SJSA1 (cell line): ENCODE measurements around the gene COL10A1. TPM values are rescaled to one million over a fixed set of nuclear protein-coding genes. Genes with fewer than 3 reads are reported as not detected.
A peak's percentile ranks its signal among the peaks of the same experiment; 100 is the strongest.
"Not testable (repeated sequence)": the region's sequence is repeated elsewhere in the genome, so short reads cannot be mapped to it uniquely, and the experiment has no call there.

ENCODE experiments used
- DNase-seq, 2 experiments: peaks; one replicate each; pipeline ENCODE4 v3.0.0-alpha.2; 2015 to 2020; ENCODE audit warnings: low spot score in 2 of 2, low read depth in 1 of 2
- H3K27ac ChIP-seq: fragments of 250-450 bp; sonication (Bioruptor Pico); 2 replicates; pipeline ENCODE4 v1.5.1; 2020; ENCODE audit warnings: mild to moderate bottlenecking, moderate library complexity
- H3K27me3 ChIP-seq: fragments of 250-450 bp; sonication (Bioruptor Pico); replicated peaks from 2 replicates; pipeline ENCODE4 v1.5.1; 2020; ENCODE audit warnings: mild to moderate bottlenecking, moderate library complexity
- H3K36me3 ChIP-seq: fragments of 250-450 bp; sonication (Bioruptor Pico); 2 replicates; pipeline ENCODE4 v1.5.1; 2020; ENCODE audit warnings: mild to moderate bottlenecking
- H3K4me1 ChIP-seq: fragments of 250-450 bp; sonication (Bioruptor Pico); replicated peaks from 2 replicates; pipeline ENCODE4 v1.6.1; 2021; ENCODE audit warnings: mild to moderate bottlenecking
- H3K4me3 ChIP-seq: fragments of 250-450 bp; sonication (Bioruptor Pico); 2 replicates; pipeline ENCODE4 v1.5.1; 2020; ENCODE audit warnings: mild to moderate bottlenecking
- H3K9me3 ChIP-seq: fragments of 250-450 bp; sonication (Bioruptor Pico); replicated peaks from 2 replicates; pipeline ENCODE4 v1.5.1; 2020; ENCODE audit warnings: mild to moderate bottlenecking
- total RNA-seq: library from RNA; depleted of rRNA; stranded (reverse); fragments of >200 nt; shearing (Covaris generic); gene quantifications from 2 replicates; pipeline ENCODE4 v1.2.3, GENCODE V29; 2014

The COL10A1 gene
- total RNA-seq, 1 experiment from 2014 or later = 0.32 TPM

DNA sequence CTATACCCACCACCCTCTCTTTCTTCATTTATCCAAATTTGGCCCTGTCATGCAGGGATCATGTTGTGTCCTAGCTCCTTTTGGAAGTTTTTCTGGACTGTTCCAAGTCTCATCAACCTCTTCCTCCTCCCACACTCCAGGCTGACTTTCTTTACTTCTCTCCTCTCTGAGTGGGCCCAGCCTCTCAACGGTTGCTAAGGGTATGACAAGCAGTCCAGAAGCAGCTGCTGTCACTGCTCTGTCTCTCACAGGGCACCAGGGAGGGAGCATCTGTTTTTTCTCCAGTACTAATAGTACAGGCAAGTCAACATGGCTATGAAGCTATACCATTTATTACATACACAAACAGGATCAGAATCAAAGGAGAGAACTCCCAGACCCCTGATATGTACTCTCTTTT lies 17.1 kb downstream of the COL10A1 start:
- no peak overlapping the region for H3K4me3 ChIP-seq
- peaks cover 38% of the 10 kb centered on the region for H3K36me3 ChIP-seq
- no peak overlapping the region for H3K27ac ChIP-seq
- peaks cover 9% of the 10 kb centered on the region for H3K4me1 ChIP-seq
- DNase-seq = no peak
- H3K27me3 ChIP-seq = no peaks in the 10 kb centered on the region
- H3K9me3 ChIP-seq = no peaks in the 10 kb centered on the region

DNA sequence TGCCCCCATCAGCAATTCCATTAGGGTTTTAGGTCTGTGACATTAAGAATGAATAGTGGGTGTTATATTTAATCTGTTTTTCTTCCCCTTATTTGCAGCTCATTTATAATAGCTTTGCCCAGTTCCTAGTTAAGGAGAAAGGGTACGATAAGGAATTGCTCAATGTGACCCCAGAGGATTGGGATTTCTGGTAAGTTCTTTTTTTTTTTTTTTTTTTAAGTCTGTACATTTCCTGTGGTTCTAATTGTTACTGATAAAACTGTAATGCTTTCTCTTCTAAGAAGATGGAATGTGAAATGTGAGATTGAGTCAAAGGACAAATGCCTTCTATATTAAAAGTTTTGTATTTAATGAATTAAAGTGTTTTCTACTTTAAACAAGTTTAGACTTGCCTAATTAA lies 19.8 kb downstream of the COL10A1 start:
- no peaks in the 10 kb centered on the region for H3K27me3 ChIP-seq
- H3K4me3 ChIP-seq = no peak overlapping the region
- no peak for DNase-seq
- peak overlapping the region; percentile 19; the same call in 1 of the 2 replicates for H3K27ac ChIP-seq
- H3K36me3 ChIP-seq = peaks cover 23% of the 10 kb centered on the region
- H3K9me3 ChIP-seq = no peaks in the 10 kb centered on the region
- peaks cover 16% of the 10 kb centered on the region for H3K4me1 ChIP-seq

DNA sequence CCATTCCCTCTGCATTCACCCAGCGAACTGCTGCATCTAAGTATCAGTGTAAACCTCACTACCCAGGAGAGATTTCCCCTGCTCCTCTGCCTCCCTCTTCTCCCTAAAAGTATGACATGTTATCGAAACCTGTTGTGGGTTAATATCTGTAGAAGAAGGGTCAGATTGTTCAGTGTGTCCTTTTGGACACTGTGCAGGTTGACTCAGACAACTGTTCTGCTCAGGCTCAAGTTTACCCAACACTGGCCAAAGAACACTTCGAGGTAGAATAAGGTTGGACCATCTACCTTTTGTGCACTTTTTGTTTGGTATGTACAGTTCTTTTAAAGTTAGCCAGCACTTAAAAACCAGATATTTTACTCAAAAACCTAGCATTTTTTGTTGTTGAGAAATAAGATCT lies 20.7 kb downstream of the COL10A1 start:
- Histone ChIP-seq H3K36me3 (peaks cover 18% of the 10 kb centered on the region), H3K27ac (no peak overlapping the region)
- no peak for DNase-seq

DNA sequence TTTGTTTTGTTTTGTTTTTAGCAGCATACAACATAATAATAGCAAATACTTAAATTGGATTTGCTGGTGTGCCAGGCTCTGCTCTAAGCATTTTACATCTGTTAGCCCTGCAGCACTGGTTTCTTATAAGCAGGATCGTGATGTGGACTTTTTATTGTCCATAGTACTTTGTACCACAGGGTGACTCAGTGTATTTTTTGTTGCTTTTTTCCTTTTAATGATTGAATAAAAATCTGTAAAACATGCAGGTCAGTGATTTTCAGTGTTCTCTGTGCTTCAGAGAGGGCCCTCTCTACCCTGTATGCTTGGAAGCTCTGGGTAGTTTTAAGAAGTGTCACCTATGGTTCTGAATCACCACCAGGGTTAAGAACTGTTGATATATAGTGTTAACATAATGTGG lies 21.3 kb downstream of the COL10A1 start:
- peaks cover 14% of the 10 kb centered on the region for H3K36me3 ChIP-seq
- no peaks in the 10 kb centered on the region for H3K27me3 ChIP-seq
- peaks cover 16% of the 10 kb centered on the region for H3K4me1 ChIP-seq
- H3K27ac ChIP-seq = no peak overlapping the region
- no peaks in the 10 kb centered on the region for H3K9me3 ChIP-seq
- no peak overlapping the region for H3K4me3 ChIP-seq
- DNase-seq = no peak

More for the DNA sequence above, 20.7 kb downstream of the COL10A1 start:
- no peaks in the 10 kb centered on the region for H3K9me3 ChIP-seq
- no peaks in the 10 kb centered on the region for H3K27me3 ChIP-seq
- H3K4me1 ChIP-seq = peaks cover 16% of the 10 kb centered on the region
- H3K4me3 ChIP-seq = no peak overlapping the region

DNA sequence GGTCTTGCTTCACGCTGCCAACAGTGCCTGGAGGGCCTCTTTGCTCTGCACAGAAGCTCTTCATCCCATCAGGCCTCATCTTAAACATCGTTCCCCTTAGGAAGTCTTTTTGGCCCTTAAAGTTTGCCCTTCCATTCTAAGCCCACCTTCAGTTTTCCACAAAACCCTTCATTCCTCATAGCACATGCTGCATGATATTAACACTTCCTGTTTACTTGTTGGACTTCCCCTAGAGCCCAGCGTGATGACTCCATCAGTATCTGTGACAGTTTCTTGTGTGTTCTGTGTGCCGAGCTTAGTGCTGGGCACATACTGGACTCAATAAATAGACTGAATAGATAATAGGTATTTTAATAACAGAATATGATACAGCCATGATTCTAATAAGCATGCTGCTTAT lies 23.1 kb downstream of the COL10A1 start:
- H3K27ac ChIP-seq = no peak overlapping the region
- peaks cover 4% of the 10 kb centered on the region; the same call in 1 of the 2 replicates for H3K36me3 ChIP-seq
- peaks cover 16% of the 10 kb centered on the region for H3K4me1 ChIP-seq
- no peaks in the 10 kb centered on the region for H3K27me3 ChIP-seq
- no peak for DNase-seq
- no peak overlapping the region for H3K4me3 ChIP-seq
- H3K9me3 ChIP-seq = no peaks in the 10 kb centered on the region

DNA sequence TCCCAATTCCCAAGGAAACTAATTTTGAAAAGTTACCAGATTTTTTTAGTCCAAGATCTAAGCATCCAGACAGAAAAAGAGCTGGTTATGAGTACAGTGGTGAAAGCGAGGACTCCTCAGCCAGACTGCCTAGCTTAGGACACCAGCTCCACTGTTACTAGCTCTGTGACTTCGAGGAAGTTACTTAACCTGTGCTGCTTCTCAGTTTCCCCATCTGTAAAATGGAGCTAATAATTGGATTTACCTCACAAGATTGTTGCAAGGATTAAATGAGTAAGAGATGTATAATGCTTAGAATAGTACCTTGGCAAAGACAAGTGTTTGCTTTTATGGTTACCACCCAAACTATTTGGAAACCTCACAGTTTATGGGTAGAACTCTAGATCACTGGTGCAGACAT lies 24.1 kb downstream of the COL10A1 start:
- no peak overlapping the region for H3K27ac ChIP-seq
- no peaks in the 10 kb centered on the region; the same call in 1 of the 2 replicates for H3K9me3 ChIP-seq
- no peak for DNase-seq
- H3K4me1 ChIP-seq = peaks cover 12% of the 10 kb centered on the region
- H3K27me3 ChIP-seq = no peaks in the 10 kb centered on the region
- H3K36me3 ChIP-seq = peaks cover 4% of the 10 kb centered on the region; the same call in 1 of the 2 replicates
- peak overlapping the region; percentile 77 for H3K4me3 ChIP-seq

DNA sequence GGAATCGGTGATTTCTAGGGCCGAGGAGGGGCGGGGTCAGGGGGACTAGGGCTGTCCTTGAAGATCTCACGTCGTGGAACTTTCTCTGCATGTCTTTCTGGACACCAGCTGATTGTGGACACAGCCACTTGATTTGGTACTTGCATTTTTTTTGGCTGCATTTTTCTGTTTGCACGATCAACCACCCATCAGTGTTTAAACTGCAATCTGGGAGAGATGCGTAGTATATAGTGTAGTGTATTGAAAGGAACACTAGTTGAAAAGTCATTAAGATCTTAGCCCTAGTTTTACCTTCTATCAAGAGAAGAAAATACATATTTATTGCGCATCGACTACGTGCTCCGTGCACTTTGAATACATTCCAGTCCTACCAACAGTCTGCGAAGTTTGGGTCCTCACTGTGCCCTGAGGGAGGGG lies 24.6 kb downstream of the COL10A1 start:
- Histone ChIP-seq H3K9me3 (no peaks in the 10 kb centered on the region; the same call in 1 of the 2 replicates), H3K27me3 (no peaks in the 10 kb centered on the region), H3K27ac (peak overlapping the region; percentile 53; the same call in 1 of the 2 replicates), H3K4me1 (peaks cover 8% of the 10 kb centered on the region), H3K4me3 (peak overlapping the region; percentile 77), H3K36me3 (peaks cover 4% of the 10 kb centered on the region; the same call in 1 of the 2 replicates)
- DNase-seq = no peak

DNA sequence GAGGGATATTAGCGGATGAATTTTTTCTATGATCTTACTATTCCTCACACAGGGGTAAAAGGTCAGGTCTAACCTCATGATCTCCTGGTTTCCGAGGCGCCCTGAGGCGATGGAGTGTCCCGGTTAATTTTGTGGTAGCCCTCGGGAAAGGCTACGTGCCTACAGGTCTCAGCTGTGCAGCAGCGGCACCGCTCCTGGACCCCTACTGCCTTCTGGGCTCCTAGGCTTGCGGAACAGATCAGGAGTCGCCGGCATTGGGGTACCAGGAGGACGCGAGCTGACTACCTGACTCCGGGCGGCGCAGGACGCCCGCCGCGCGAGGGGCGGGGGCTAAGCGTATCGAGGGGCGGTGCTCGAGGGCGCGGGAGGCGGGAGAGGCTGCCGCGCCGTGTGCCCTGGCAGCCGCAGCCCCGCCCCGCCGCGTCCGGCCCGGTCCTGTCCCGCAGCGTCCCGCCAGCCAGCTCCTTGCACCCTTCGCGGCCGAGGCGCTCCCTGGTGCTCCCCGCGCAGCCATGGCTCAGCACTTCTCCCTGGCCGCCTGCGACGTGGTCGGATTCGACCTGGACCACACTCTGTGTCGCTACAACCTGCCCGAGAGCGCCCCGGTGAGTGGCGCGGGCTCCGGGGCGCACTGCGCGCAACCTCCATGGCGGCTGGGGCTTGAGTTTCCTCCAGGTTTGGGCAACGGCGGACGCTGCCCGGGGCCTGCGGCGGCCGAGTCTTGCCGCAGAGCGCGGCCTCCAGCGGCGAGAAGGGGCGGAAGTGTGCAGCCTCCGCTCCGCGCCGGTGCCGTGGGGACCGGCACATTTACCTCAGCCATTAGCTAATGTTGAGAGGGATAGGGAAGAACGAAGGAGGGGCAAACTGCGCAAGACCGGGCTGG lies 25.3 kb downstream of the COL10A1 start, which contains the start of gene NT5DC1:
NT5DC1 (plus strand) TSS at position 435 of the 883 bp plus-strand sequence; CDS start at position 513, 78 bp downstream.
- Histone ChIP-seq H3K36me3 (peaks cover 4% of the 10 kb centered on the region; the same call in 1 of the 2 replicates), H3K27ac (peak within 1 kb of the TSS; percentile 53), H3K4me3 (peak within 1 kb of the TSS; percentile 77), H3K9me3 (no peaks in the 10 kb centered on the region; the same call in 1 of the 2 replicates), H3K4me1 (peaks cover 7% of the 10 kb centered on the region), H3K27me3 (no peaks in the 10 kb centered on the region)
- peak; percentile 75 to 87 for DNase-seq

DNA sequence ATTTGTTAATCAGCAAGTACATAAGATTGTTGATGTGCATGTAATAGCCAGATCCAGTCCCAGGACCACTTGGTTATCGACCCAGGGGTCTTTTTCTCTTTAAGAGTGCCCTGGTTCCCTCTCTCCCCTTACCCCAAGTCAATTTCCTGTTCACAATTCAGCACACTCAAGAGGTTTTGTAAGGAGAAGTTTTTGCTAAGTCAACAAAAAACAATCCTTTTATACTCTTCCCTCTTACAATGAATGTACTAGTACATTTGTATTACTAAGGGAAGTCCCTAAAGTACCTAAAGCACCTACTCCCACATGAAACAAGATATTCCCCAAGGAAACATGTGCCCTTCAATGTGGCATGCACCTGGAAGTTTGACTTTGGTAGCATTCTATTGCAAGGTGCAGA lies 26.9 kb downstream of the COL10A1 start:
- Histone ChIP-seq H3K4me1 (peaks cover 7% of the 10 kb centered on the region), H3K9me3 (no peaks in the 10 kb centered on the region; the same call in 1 of the 2 replicates), H3K27me3 (no peaks in the 10 kb centered on the region), H3K4me3 (no peak overlapping the region), H3K36me3 (peaks cover 4% of the 10 kb centered on the region; the same call in 1 of the 2 replicates), H3K27ac (no peak overlapping the region)
- DNase-seq = no peak

DNA sequence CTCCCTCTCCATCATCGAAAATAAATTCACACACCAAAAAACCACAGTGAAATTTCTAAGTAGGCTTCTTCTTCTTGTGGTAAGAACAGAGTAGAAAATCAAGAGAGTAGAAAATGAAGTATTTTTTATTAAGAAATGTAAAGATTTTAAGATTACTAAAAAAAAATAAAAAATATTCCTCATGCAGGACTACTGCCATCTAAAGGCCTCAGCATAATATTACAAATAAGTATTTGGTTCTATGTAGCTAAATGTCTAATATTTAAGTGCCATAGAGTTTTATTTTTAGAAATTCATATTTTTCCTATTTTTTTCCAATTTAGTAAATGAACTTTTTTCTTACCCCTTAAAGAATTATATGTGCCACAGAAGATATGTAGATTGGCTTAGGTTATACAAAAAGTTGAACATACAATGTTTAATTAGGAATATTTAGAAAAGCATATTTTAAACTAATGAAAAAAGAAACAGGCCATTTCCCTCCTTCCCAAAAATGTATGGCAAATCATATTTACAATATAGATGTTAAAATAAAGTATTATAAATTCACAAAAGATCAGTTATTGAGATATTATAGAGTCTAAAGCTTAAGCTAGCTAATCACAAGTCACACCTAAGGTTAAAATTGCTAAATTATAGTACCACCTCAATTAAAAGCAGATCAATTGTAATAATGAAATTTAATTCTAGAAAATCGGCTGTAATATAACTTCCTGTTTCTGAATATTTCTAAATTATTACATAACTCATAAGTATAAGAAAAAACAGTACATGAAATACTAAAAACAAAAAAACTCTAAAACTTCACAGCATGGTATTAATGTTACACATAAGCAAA lies 28.7 kb downstream of the COL10A1 start:
- DNase-seq = no peak
- no peak overlapping the region for H3K4me3 ChIP-seq
- H3K4me1 ChIP-seq = peaks cover 7% of the 10 kb centered on the region
- H3K36me3 ChIP-seq = peaks cover 4% of the 10 kb centered on the region; the same call in 1 of the 2 replicates
- no peaks in the 10 kb centered on the region for H3K27me3 ChIP-seq
- H3K27ac ChIP-seq = no peak overlapping the region
- no peaks in the 10 kb centered on the region; the same call in 1 of the 2 replicates for H3K9me3 ChIP-seq

DNA sequence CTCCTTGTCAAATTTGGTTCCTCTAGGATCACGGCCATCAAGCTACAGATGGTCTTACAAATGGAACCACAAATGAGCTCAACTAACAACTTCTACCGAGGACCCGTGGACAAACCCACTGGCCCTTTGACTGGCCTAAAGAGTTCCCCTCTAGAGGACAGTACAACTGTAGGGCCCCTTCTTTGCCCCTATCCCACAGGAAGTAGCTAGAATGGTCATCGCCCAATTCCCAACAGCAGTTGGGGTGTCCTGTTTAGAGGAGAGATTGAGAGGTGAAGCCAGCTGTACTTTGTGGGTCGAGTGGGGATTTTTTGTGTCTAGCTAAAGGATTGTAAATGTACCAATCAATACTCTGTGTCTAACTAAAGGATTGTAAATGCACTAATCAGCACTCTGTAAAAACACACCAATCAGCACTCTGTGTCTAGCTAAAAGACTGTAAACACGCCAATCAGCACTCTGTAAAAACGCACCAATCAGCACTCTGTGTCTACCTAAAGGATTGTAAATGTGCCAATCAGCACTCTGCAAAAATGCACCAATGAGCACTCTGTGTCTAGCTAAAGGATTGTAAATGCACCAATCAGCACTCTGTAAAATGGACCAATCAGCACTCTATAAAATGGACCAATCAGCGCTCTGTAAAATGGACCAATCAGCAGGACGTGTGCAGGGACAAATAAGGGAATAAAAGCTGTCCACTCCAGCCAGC lies 29.7 kb downstream of the COL10A1 start:
- H3K4me1 ChIP-seq, DNase-seq, H3K27me3 ChIP-seq, H3K4me3 ChIP-seq, H3K36me3 ChIP-seq, H3K9me3 ChIP-seq, H3K27ac ChIP-seq: not testable (repeated sequence)

DNA sequence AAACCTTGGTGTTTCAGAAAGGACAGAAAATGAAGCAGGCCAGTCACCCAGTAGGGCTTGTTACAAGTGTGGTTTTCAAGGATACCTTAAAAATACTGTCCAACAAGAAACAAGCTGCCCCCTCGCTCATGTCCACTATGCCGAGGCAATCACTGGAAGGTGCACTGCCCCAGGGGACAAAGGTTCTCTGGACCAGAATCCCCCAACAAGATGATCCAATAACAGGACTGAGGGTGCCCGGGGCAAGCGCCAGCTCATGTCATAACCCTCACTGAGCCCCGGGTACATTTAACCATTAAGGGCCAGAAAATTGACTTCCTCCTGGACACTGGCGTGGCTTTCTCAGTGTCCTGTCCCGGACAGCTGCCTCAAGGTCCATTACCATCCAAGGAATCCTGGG lies 31.9 kb downstream of the COL10A1 start:
- Histone ChIP-seq H3K9me3 (no peaks in the 10 kb centered on the region; the same call in 1 of the 2 replicates), H3K4me1 (no peaks in the 10 kb centered on the region), H3K27ac (no peak overlapping the region), H3K4me3 (no peak overlapping the region), H3K36me3 (no peaks in the 10 kb centered on the region), H3K27me3 (no peaks in the 10 kb centered on the region)
- DNase-seq = no peak

DNA sequence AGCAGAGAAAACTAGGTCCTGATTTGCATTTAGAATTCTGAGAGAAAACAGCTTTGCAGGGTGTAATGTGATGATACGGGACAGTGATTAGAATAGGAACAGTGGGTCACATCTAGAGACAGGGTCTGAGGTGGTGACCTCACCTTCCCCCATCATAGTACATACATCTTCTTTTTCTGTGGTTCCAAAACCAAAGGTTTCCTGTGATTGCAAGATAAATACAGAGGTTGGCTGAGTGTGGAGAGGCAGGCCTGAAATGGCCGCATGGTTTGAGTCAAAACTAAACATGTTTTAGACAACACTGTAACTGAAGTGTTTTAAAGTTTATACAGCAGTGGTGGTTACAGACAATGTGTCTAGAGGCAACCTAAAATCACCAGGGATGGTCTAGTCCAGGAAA lies 35.7 kb downstream of the COL10A1 start:
- peaks cover 14% of the 10 kb centered on the region for H3K4me1 ChIP-seq
- no peak overlapping the region for H3K27ac ChIP-seq
- no peak for DNase-seq

More for the DNA sequence above, 35.7 kb downstream of the COL10A1 start:
- Histone ChIP-seq H3K36me3 (no peaks in the 10 kb centered on the region), H3K9me3 (no peaks in the 10 kb centered on the region), H3K4me3 (no peak overlapping the region), H3K27me3 (no peaks in the 10 kb centered on the region)
